Measurements from ENCODE around the gene RAB11A.

The RAB11A gene

DNA sequence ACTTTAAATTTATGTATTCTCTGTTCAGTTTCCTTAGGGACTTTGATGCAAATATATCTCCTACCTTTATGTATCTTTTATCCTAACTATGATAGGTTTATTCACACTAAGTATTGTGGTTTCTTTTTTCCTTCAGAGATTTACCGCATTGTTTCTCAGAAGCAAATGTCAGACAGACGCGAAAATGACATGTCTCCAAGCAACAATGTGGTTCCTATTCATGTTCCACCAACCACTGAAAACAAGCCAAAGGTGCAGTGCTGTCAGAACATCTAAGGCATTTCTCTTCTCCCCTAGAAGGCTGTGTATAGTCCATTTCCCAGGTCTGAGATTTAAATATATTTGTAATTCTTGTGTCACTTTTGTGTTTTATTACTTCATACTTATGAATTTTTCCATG lies 18.3 kb downstream of the RAB11A start:
- no peak for DNase-seq

DNA sequence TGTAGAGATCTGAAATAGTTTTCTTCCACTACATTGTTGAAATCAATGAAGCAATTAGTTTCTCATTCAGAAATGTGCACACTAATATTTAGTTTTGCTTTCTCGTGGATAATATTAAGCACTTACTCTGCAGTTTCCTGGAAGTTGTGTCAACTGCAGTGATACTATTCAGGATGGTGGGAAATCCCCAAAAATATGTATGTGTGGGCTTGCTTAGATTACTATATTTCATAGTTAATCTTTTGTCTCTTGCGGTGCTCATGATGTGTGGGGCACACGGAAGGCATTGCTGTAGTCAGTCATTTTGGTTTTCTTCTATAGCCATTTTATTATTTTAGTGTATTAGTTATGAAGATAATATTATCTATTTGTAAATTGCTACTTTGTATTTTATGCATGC lies 19.7 kb downstream of the RAB11A start:
- DNase-seq = no peak

DNA sequence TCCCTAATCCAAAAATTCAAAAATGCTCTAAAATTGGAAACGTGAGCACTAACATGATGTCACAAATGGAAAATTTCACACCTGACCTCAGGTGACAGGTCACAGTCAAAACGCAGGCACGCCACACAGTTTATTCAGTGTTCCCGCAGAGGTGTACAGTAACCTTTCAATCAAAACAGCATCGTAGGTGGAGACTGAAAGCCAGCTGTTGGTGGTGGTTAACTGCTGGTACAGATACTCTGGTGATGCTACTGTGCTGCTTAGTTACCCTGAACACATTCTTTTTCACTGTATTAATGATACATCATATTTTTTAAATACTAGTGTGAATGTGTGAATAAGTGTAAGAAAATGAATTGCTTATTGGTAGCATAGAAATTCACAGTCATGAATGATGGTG lies 23.8 kb downstream of the RAB11A start:
- DNase-seq = no peak

DNA sequence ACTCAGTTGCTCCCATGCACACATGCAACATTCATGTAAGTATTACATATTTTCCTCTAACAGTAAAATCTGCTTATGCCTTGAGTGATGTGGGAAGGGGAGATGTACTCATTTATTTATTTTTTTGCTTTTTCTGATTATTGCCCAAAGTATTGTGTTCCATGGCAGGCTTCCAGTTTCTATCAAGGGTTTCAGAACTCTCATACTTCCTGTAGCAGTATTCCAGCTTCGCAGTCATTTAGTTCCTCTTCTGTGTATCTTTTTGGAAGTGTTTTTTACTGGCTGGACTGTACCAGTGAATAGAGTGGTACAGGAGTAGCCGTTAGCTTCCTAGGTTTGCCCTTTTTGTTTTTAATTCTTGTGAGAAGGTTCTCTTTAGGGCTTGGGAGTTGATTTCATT lies 26.9 kb downstream of the RAB11A start:
- DNase-seq = no peak

DNA sequence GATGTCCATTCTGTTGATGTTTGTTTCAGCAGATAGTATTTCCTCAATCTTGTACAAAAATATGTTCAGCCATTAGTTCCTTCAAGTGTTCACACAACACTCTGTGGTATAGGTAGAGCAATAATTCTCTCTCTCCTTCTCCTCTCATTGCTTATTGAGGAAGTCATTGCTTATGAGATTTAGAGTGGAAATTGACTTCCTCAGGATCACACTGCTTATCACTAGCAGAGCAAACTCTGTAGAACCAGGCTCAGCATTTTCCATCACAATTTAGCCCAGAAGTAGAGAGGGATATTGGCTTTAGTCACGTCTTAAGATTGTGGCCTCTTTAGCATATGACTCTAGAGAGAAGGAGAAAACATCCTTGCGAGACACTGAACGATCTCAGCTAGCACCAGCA lies 31.2 kb downstream of the RAB11A start:
- no peak for DNase-seq

DNA sequence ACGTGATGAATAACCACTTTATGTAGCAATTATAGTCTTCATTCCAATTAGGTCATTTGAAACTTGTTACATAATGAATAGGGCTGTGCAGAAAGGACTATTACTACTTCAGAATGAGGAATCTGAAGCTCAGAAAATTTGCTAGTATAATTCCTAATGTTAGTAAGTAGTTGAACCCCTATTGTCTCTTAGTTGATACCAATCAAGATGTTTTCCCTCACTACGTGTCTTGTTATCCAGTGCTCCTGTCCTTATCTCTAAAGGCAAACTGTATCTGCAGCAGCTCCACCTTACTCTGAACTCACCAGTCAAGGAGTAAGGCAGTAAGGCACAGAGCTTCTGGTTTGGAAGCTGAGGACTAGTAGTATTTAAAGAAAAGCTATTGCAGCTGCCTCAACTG lies 32.0 kb downstream of the RAB11A start:
- DNase-seq = no peak

DNA sequence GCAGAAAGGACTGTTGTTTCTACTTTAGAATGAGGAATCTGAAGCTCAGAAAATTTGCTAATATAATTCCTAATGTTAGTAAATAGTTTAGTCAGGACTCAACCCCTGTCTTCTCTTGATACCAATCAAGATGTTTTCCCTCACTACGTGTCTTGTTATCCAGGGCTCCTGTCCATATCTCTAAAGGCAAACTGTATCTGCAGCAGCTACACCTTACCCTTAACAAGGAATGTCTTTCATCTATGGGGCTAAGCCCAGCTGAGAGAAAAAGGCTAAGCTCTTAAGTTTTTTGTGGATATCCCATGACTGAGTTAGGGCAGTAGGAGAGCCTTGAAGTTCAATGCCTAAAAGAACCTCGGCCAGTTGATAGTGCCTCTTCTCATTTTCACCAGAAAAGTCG lies 32.5 kb downstream of the RAB11A start:
- no peak for DNase-seq

DNA sequence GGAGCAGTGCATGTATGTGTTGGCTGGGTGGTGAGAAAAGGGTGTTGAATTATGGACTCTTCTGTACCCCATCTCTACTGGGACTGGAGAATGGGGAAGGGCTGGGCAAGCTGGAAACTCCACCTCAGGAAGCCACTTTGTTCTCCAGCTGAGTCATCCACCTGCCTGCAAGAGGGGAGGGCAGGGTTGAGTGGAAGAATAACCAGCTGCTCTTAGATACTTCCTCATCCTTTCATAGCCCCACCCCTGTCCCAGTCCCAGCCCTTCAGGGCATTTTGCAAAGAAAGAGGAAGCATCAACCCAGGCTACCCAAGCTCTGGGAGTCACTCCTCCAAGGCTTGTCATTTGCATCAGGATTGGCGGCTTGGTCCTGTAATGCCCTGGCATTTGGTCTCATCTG lies 33.1 kb downstream of the RAB11A start:
- no peak for DNase-seq

DNA sequence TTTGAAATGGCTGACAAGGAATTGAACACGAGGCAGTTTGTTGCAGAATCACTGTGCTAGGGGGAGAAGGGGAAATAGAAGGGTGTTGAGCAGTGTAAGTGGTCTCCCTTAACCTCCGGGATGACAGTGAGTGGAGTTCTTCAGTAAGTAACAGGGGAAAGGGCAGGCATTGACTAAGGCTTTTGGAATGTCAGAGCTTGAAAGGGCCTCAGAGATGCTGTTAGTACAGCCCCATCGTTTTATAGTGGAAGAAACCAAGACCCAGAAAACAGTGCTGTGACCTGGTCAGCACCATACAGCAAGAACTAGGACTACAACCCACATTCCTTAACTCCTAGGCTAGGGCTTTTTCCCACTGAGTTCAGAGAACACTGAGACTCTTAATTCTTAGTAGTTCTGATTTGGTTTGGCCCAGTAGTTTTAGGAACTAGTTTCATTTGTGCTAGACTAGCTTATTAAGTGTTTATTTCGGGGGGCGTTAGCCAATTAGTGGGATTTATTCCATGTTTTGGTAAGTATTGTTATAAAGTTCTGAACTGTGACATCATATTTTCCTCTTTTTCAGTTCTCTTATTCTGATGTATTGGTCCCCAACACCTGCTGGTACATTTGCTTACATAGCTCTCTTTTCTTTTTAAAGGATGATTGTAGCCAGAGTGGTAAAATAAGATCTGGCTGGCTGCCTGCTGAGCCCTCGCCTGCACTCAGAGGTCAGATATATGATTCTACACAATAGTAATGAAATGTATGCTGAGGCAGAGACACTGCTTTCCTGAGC lies 34.2 kb downstream of the RAB11A start:
- no peak for DNase-seq

DNA sequence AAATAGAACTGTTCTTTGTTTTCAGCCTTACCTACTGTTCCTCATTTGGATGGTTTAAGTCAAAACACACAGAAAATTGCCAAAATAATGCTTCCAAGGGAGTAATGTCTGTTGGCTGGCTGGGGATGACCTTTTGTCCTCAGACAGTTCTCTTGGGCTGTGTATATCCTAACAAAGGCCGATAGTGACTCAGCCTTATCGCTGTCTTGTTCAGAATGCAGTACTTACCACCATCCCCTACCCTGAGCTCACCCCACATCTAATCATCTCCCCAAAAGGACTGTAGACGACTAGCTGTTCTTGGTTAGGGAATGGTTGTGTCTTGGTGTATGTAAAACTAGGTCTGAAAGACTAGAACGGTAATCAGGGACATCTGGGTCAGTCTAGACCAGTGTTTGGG lies 35.0 kb downstream of the RAB11A start:
- no peak for DNase-seq

DNA sequence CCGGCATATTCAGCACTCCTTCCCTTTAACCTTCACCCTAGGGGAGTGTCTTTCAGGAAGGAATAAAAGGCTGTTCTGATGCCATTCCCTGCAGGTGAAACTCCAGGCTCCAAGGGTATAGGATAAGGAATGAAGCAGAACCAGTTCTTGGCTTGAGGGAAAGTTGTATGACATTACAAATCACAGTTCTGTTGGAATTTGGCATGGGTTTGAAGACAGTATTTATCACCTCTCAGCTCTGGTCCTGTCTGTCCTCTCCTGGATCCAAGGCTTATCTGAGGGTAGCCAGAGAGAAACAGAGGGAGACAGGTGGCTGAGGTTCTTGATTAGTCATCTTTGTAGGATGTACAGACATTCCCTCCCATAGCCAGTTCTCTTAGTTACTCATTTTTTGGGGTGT lies 37.1 kb downstream of the RAB11A start:
- DNase-seq = no peak

DNA sequence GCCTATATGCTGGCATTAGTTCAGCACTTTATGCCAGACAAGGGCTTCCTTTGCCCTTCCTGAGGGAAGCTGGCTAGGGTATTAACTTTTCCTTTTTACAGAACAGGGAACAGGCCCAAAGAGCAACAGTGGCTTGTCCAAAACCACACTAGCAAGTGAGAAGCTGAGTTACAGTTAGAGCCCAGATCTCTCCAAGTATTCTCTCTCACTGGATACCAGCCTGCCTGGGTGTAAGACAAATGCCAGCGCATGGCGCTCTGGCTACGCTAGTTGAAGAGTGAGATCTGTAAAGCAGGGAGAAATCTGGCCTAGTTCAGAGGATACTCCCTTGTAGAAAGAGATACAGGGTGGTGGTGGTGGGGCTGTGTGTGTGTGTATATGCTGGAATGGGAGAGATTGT lies 38.4 kb downstream of the RAB11A start:
- no peak for DNase-seq

DNA sequence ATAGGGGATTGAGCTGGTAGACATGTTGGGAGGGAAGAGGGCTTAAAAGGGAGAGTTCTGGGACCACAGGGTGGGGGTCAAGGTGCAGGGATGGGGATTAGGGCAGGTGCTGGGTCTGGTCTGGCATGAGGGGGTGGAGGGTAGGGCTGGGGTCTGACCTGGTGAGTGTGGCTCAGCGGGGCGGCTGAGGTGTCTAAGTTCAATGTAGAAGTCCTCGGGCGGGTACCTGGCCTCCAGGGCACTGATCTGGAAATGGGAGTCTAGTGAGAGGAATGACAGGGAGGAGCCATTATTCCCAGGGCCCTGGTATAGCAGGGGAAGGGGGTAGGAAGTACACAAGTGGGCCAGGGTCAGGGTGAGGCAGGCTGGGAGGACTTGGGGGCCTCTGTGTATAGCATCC lies 39.6 kb downstream of the RAB11A start:
- no peak for DNase-seq

DNA sequence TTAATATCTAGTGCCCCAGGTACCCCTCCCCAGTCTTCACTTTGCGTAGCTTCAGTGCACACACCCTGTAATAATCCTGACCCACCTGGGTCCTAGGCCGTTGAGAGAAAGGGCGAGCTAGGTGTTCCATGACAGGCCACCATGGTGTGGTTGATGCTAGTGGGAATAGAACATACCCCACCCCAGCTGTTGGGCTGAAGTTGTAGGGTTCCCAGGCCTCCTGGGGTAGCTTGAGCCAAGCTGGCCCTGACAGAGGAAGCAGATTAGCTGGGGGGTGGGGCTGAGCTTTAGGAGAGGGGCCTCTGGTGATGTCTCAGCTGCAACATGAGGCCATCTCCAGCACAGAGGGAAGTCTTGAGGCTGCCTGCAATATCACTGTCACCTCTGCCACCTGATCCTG lies 40.5 kb downstream of the RAB11A start:
- DNase-seq = no peak

DNA sequence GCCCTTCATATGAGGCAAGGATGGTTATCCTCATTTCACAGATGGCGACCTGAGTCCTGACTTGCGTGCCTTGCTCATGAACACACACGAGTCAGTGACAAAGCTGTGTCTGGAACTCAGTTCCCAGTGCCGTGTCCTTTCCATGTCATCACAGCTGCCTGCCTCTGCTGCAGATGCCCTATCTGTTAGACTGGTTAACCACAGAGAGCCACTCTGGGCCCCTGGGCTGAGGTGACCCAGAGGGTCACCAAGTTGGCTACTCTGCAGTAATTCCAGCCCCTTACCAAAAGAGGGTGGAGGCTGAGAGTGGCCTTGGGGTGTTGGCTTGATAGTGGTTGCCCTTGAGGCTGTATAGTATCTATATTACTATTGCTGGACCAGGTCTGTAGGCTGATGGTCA lies 41.0 kb downstream of the RAB11A start:
- no peak for DNase-seq

DNA sequence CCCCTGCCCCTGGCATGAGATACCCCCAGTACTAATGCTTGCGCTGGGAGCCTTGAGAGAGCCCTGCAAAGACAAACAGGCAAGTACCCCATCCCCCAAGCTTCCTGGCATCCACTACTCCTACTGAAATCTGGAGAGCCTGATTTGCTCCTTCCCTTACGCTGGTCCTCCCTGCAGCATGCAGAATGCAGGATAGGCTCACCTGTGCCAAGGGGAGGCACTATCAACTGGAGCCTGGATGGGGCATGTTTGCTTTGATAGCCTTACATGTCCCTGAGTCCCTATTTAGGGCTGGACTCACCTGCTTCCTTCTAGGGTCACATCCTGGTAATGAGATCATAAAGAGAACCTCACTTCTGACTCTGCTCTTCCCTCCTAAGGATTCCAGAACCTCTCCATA lies 42.9 kb downstream of the RAB11A start:
- DNase-seq = no peak

DNA sequence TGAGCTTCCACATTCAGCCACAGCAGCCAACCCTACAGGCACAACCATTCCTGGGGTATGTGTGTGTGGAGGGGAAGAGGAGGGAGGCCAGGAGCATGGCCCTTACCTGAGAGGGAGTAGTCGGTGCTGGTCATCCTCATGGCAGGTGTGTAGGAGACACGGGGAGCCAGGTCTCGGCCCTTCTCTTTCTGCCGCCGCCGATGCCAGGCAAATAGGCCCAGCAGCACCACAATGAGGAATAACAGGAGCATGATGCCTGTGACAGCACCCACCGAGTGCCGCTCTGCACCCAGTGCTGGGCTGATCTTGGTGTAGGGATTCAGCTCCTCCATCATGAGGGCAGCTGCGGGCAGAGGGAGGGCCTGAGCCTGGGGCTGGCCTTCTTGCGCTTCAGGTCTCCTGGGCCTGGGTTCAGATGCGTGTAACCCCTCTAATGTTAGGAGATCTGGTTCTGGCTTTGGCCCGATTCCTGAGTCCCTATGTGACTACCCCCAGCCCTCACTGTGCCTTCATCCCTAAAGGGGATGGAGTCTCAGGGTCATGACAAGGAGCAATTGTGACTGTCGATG lies 44.4 kb downstream of the RAB11A start:
- DNase-seq = no peak

DNA sequence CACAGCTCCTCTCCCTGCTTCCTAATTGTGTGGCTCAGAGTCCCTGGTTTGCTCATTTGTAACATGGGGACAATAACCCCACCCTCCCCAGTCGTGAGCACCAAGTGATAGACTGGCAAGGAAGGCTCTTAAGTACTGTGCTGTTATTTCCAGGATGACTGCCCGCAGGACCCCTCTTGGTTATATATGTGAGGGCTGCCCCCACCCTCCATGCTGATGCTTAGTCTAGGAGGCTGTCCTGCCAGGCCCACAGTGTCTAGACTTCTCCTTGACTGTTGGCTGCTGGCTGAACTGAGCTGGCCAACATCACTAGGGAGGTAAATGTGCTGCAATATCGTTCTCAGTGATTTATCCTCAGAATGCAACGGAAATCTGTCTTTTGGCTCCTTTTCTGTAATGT lies 45.1 kb downstream of the RAB11A start:
- DNase-seq = no peak

DNA sequence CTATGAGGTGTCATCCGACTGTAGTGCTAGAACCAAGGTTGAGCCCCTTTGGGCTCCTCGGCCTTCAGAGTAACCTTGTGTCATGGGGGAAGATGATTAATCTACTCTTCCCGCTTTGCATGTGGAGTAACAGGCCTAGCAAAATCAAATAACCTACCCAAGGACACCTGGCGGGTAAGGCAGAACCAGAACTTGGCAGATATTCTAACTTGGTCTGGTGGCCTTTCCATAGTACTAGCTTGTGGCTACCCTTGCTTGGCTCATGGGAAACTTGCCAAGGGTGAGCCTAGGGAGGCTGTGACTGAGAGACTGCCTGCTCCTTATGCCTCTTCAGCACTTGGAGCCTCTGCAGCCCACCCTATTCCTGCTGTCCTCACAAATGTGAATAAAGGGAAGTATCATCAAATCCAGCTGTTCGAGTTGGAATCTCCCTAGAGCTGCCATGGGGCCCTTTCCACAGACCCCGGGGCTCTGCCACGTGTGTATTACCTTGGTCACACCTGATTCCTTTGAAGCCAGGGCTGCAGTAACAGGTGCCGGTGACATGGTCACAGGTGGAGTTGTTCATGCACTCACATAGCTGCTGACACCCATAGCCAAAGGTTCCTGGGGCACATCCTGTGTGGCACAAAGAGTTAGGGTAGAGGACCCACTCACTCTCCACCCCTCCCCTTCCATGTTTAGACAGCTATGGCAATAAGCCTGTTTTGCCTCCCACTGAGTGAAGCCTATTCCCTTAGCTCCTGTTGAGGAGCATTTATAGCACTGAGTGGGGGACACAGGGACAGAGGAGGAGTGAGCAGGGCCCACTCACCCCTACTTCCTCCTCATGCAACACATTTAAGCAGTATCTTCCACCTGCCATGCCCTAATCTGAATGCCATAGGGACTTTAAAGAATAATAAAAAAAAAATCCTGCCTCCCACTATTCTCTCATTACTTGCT lies 46.0 kb downstream of the RAB11A start:
- no peak for DNase-seq

DNA sequence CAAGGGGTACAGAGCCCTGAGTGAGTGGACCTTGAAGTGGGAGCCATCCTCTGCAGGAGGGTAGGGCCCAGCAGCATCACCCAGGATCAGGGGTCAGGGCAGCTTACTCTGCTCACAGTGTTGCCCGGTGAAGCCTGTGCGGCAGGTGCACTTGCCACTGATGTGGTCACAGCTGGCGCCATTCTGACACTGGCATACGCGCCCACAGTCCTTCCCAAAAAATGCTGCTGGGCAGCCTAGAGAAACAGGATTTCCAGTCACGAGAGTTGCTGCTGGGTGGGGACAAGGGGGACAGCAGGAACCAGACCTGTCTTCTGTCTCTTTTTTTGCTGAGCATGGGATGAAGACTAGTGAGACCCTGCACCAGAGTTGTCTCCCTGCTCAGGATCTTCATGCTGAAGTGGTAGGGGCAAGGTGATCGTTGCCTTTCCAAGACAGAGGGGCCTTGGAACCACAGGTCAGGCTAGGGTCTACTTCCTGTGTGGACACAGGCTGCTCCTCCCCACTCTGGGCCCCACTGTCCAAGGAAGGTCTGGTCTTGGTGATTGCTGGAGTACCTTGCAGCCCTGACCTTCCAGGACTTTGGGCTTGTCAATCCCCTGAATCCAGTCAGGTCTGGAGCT lies 46.9 kb downstream of the RAB11A start:
- DNase-seq = no peak

DNA sequence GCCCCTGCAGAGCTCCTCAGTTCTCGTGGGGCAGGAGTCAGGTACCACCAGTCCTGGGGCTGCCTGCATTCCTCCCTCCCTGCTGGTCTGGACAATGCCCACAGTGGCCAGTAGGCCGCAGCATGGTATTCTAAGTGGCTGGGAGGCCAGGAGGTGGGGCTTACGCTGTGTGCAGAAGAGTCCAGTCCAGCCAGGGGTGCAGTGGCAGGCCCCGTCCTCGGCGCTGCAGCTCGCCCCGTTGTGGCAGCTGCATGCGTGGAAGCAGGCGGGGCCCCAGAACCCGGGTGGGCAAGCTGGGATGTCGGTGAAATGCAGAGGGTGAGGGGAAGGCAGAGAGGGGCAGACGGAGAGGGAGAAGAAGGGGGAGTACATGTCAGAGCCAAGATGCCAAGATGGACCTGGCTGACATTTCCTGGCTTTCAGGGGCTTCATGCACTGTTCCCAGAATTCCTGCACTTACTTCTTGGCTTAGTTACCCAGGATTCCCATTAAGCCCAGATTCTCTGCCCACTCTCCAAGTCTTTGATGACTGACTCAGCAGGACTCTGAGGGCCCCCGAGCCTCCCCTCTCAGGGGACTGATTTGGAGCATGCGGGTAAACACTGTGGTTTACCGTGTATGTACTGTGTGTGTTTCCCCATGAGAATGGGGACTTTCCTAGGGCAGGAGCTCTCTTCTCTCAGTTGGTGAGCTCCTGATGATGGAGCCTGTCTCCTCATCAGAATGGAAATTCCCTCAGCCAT lies 47.5 kb downstream of the RAB11A start:
- no peak for DNase-seq

DNA sequence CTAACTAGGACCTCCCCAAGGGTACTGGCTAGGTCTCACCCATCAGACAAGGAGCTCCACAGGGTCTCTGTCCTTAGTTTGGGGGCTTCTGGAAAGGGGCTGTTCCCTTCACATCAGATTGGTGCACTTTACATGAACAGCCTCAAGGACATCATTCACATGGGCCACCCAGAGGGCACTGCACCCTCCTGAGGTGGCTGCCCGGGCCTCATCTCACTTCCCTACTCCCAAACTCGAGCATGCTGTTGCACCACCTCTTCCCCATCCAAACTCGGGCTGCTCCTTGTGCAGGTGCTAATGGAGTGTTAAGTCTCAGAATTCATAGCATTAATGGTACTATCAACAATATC lies 48.1 kb downstream of the RAB11A start:
- DNase-seq = no peak

DNA sequence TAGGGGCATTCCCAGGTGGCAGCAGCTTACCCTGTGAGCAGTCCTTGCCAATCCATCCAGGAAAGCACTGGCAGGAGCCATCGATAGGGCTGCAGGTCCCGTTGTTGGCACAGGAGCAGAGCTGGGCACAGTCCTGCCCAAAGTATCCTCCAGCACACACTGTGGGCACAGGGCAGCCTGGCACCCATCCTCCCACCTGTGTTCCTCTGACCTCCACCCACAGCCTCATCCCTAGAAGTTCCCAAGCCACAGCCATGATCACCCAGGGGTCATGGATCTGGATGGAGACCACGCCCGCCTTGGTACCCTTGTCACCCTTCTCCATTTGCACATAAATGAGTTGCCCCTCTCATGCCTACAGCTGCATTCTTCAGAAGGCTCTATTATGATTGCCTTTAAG lies 48.6 kb downstream of the RAB11A start:
- no peak for DNase-seq

Data from effector CD8-positive, alpha-beta T cell (primary cell).